ENCODE measurements around the gene NUCB2. TPM values are rescaled to one million over a fixed set of nuclear protein-coding genes. Genes with fewer than 3 reads are reported as not detected.

NUCB2 gene
- total and polyA plus RNA-seq, 2 of the 13 experiments (the other 11 are each of a cell fraction or from before 2014, with no cell fraction given), result 54.2 to 82.4 TPM

DNA sequence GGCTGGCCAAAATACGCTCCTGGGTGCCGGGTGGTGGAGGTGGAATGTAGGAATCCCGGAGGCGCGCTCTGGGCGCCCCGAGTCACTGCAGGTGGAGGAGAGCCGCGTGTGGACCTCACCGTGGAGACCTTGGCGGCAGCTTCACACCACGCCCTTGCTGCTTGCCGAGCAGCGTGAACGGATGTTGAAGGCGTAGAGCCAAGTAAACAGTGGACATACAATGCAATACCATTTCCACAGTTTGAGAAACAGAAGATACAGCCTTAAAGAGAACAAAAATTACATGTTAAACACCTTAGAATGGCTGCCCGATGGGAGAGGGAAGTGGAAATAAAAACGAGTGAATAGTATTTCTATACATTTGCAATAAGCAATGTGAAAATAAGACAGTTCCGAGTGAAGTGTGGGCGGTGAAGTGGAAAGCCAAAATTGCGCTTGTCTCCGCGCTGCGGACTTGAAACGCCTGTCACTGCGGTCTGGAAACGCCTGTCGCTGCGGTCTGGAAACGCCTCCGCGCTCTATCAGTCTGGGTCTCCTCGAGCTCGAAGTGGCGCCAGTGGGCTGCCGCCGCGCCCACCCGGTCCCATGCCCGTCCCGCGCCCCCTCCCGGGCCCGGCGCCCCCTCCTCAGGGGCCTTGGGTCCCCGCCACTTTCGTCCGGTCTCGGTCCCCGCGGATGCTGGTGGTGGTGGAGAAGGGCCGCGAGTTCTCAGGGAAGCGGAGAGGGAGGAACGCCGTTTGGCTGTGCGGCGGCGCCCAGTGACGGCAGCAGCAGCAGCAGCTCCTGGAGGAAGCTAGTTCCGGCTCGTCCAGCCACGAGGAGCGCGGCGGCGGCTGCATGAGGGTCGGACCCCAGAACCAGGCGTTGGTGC lies 76.6 kb downstream of the NUCB2 start (continued):
- TF ChIP-seq ZHX2 (IDR thresholded peaks at IDR 0.05; ENCODE audit: low read depth), result peak; percentile 76; the same call in 1 of the 2 replicates
- no peak for TF ChIP-seq ZHX2 (CRISPR knock-in tag; IDR thresholded peaks at IDR 0.05; ENCODE audit: borderline replicate concordance)
- TF ChIP-seq ZNF576 (CRISPR knock-in tag; IDR thresholded peaks at IDR 0.05), result peak; percentile 64; the same call in 1 of the 2 replicates
- no peak for TF ChIP-seq RARG (CRISPR knock-in tag; IDR thresholded peaks at IDR 0.05; ENCODE audit: low read depth)
- TF ChIP-seq ZNF772 (CRISPR knock-in tag; IDR thresholded peaks at IDR 0.05), result peak; percentile 82
- no peak for TF ChIP-seq SRSF1 (optimal IDR thresholded peaks at IDR 0.05; ENCODE audit: low read depth, low read length)
- TF ChIP-seq ZFP36L1 (CRISPR knock-in tag; IDR thresholded peaks at IDR 0.05), result peak; percentile 87
- peak; percentile 72 for TF ChIP-seq POLR2AphosphoS5 (IDR thresholded peaks at IDR 0.05; ENCODE audit: low read depth, low read length)
- TF ChIP-seq ZNF615 (CRISPR knock-in tag; IDR thresholded peaks at IDR 0.05; ENCODE audit: borderline replicate concordance), result no peak; the same call in 1 of the 2 replicates
- TF ChIP-seq ZBTB38 (CRISPR knock-in tag; IDR thresholded peaks at IDR 0.05), result peak; percentile 58; the same call in 1 of the 2 replicates
- peak; percentile 16; the same call in 1 of the 2 replicates for TF ChIP-seq ZNF296 (CRISPR knock-in tag; conservative IDR thresholded peaks at IDR 0.05)
- 0 out of 2 replicates have a peak, but pooled peaks have one; percentile 36 for TF ChIP-seq REXO4 (CRISPR knock-in tag; IDR thresholded peaks at IDR 0.05; ENCODE audit: borderline replicate concordance)
- TF ChIP-seq, protein P1, sequence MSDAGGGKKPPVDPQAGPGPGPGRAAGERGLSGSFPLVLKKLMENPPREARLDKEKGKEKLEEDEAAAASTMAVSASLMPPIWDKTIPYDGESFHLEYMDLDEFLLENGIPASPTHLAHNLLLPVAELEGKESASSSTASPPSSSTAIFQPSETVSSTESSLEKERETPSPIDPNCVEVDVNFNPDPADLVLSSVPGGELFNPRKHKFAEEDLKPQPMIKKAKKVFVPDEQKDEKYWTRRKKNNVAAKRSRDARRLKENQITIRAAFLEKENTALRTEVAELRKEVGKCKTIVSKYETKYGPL (CRISPR knock-in tag; IDR thresholded peaks at IDR 0.05), result no peak
- peak; percentile 49; the same call in 1 of the 2 replicates for TF ChIP-seq PITX1 (CRISPR knock-in tag; IDR thresholded peaks at IDR 0.05)
- TF ChIP-seq ZBTB10 (CRISPR knock-in tag; IDR thresholded peaks at IDR 0.05; ENCODE audit: borderline replicate concordance), result no peak; the same call in 1 of the 2 replicates
- peak; percentile 7; the same call in 1 of the 2 replicates for TF ChIP-seq ZNF780A (CRISPR knock-in tag; IDR thresholded peaks at IDR 0.05)
- TF ChIP-seq ZMYM2 (CRISPR knock-in tag; IDR thresholded peaks at IDR 0.05), result no peak
- 0 out of 2 replicates have a peak, but pooled peaks have one; percentile 61 for TF ChIP-seq ZNF550 (CRISPR knock-in tag; IDR thresholded peaks at IDR 0.05; ENCODE audit: borderline replicate concordance)
